NCI-H1694 (cell line): ENCODE results near the gene AHSG.
A peak's percentile ranks its signal among the peaks of the same experiment; 100 is the strongest.

Experiments used
- DNase-seq: peaks from one replicate; lab custom pipeline; 2025; lab: John Stamatoyannopoulos, UW

AHSG gene

GRCh38 chr3:186593862-186594261 is 19.0 kb upstream of the AHSG start:
- no peak for DNase-seq

GRCh38 chr3:186594591-186595113 is 18.2 kb upstream of the AHSG start:
- DNase-seq, result no peak

- DNase-seq, result no peak
Observed at GRCh38 chr3:186596568-186597287, 16.1 kb upstream of the AHSG start.

GRCh38 chr3:186598108-186598784 is 14.6 kb upstream of the AHSG start:
- no peak for DNase-seq

DNA sequence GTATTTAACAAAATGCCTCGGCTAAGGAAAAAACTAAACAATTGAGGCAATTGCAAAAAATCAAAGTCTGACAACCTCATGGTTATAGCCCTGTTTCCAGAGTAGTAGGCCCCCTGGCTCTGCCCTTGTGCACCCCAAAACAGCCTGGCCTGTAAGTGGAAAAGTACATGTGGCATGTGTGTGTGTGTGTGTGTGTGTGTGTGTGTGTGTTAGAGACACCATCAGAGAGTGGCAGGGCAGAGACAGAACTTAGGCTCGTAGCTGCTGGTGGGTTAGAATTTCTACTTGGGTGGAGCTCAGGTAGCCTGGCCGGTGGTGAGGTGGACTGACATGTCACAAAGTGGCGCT is 14.1 kb upstream of the AHSG start:
- no peak for DNase-seq

DNA sequence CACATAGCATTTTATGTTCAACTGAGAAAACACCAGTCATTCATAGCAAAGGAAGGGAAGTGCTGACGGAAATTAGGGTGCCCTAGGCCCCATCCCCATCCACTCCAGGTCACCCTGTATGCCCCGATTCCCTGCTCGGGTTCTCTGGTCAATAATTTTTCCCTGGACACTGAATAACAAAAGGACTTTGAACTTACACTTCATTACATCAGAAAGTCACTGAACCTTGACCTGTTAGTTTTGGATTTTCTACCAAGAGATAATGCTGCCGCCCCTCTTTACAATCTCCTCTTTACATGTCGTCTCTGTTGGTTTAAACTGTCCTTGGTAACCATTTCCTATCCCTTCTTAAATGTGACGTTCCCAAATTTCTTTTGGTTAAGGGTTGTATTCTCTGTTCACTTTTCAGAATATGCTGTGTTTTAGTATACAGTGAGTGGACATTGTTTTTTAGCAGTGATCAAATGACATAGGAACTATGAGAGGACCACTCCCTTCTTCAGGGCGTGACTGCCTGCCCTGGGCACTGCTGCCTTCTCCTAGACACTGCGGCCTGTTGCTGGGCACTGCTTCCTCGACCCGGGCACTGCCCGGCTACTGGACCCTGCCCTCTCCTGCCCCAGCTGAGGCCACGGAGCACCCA is 13.6 kb upstream of the AHSG start:
- no peak for DNase-seq

DNA sequence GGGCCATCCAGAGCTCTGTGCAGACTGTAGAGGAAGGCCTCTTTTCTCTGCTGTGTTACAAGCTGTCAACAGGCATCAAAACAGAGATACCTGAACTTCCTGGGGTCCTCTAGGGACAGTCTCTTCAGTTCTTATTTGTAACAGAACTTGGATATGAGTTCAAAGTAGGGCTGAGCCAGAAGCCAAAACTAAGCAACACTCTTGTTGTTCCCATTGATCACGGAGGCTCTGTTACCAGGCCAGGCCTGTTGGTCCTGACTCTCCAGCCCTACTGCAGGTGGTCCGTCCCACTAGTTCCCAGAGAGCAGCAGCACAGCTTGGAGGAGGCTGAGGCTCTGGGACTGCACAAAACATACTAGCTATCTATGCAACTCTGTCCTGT is 13.1 kb upstream of the AHSG start:
- no peak for DNase-seq

DNA sequence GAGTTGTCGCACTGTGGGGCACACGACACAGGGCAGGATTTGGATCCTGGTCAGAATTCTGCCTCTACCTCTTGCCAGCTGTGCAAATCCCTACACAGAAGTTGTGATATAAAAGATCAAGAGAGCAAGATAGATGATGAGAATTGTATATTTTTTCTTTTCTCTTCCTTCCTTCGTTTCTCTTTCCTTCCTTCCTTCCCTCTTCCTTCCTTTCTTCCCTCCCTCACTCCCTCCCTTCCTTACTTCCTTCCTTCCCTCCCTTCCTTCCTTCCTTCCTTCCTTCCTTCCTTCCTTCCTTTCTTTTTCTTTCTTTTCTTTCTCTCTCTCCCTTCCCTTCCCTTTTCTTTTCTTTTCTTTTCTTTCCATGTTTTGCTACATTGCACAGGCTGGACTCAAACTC is 12.0 kb upstream of the AHSG start:
- no peak for DNase-seq

DNA sequence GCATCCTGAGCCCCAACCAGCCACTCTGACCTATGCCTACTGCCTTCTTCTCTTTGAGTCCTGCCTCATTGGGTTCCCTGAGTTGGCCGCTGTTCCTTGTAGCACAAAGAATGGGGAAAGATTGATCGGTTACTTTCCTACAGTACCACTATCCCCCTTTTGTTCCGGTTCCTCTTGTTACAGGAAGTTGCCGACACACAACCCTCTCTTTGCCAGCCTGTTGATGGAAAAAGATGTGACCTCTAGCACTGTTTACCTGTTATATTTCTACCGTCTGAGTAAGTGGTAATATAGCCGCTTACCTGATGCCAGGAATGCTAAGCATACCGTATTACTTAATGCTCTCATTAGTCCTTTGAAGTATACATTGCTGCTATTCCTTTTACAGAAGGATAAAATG is 9.7 kb upstream of the AHSG start:
- no peak for DNase-seq

DNA sequence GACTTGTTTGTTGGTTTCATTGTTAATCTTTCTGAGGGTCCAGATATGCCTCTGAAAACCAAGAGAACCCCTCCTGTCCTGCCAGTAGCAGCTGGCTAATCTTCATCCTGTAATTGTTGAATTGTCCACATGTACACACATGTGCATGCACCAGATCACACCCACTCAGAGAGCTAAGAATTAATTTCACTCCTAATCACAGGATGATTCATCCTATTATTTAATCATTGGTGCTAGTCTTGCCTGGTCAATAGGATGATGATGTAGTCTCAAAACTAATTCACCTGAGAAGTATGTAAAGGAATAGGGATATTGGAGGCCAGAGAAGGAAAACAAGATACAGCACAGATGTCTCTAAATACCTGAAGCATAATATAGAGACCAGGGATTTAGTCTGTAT is 7.8 kb upstream of the AHSG start:
- no peak for DNase-seq

GRCh38 chr3:186605561-186606545 is 7.0 kb upstream of the AHSG start:
- DNase-seq, result no peak

GRCh38 chr3:186608624-186609215 is 4.1 kb upstream of the AHSG start:
- no peak for DNase-seq

DNA sequence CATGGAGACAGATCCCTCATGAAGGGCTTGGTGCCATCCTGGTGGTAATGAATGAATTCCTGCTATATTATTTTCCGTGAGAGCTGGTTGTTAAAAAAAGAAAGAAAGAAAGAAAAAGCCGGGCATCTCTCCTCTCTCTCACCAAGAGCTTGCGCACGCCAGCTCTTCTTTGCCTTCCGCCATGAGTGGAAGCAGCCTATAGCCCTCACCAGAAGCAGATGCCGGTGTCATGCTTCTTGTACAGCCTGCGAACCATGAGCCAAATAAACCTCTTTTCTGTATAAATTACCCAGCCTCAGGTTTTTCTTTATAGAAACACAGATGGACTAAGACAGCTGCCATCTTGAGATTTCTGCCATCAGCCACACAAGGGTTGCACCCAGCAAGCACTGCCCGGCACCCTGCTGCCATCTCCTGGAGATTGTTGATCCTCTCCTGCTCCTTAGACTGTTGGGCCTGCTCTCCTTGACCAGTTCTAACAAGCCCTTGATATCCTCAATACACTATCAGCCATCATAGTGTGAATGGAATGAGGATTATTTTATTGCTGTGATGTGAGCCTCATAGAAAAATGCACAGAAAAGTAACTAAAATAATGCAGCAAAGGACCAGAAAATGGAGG is 3.5 kb upstream of the AHSG start:
- no peak for DNase-seq

GRCh38 chr3:186612065-186612464 is 795 bp upstream of the AHSG start:
- DNase-seq, result no peak

DNA sequence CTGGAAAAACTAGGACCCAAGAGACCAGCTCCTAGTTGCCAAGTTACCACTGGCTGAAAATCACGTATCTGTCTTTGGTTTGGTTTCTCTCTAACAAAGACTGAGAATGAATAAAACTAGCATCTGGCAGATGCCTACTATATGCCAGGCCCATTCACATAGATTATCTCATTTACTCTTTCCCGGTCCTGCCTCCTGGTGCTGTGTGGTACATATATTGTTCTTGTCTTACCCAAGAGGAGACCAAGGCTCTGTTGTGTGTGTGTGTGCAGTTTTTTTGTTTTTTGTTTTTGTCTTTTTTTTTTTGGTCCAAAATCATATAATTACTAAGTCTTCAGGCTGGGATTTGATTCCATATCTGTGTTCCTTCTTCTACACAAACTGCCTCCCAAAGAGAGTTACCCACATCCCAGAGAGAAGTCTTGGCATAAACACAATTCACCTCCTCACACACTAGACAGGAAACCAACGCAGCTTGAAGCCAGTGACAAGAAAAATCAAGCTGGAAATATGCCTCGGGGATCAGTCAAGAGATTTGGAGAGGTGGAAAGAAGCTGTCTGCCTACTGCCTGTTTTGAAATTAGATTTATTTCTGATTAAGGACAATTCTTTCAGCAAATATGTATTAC is 891 bp downstream of the AHSG start:
- no peak for DNase-seq

- no peak for DNase-seq
Observed at GRCh38 chr3:186614266-186614596, 1.4 kb downstream of the AHSG start.

DNA sequence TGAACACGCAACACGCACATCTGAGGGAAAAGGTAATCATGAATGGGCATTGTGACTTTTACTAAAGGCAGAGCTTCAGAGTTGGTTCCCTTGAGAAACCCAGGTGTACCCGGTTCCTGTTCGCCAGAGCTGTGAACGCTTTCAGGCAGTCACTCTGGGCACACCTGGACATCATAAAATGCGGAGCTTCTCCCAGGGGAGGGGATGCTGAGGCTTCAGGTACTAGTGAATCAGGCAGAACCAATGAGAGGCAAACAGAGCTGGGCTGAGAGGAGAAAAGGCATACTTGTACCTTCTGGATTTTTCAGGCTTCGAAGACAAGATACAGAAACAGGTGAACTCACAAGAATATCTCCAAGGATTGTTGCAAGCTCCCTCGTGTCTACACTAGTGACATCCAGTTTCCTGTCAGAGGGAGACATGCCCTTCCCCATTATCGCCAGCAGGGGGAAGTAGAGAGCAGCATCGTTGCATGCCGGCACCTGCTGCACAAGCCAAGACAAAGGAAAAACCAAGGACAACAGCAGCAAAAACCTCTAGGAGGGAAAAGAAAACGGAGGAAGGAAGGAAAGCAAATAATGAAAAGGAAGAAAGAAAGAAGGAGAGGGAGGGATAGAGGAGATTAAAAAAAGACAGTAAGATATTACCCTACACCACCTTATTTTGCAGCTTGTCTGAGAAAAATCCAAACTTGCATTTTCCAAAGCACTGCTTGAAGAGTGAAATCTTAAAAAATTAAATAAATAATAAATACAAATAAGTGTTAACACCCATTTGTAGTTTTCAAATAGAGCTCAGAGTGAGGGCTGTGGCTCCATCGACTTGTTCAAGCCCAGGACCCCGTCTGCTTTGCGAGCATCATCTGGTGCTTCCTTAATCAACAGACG is 2.0 kb downstream of the AHSG start:
- peak; percentile 61 for DNase-seq

GRCh38 chr3:186616299-186616617 is 3.4 kb downstream of the AHSG start:
- no peak for DNase-seq

GRCh38 chr3:186617036-186617946 is 4.4 kb downstream of the AHSG start:
- DNase-seq, result peak; percentile 76
